ENCODE data around the gene FCHO1. TPM values are rescaled to one million over a fixed set of nuclear protein-coding genes. Genes with fewer than 3 reads are reported as not detected.

Gene FCHO1
- total and polyA plus RNA-seq, 2 experiments from 2014 or later = 18.5 to 42.3 TPM

DNA sequence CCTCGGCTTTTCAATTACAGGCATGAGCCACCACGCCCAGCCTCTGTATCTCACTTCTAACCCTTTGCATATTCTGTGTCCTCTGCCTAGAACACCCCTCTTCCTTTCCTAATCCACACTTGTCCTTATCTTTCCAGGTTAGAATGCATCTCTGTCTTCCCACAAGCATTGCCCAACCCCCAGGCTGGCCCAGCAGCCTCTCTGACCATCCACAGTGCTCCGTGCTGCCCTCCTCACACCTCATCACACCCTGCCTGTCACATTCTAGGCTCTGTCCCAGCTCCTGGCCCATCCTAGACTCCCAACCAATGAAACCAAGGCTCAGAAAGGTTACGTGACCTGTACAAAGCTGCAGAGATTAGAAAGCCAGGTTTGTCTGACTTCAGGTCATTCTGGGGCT lies 85.3 kb downstream of the FCHO1 start (continued):
- no peak for TF ChIP-seq REST (IDR thresholded peaks at IDR 0.05; ENCODE audit: unreplicated experiment)

GRCh38 chr19:17837972-17838371 lies 86.7 kb downstream of the FCHO1 start:
- no peak overlapping the region for H3K27ac ChIP-seq (ENCODE audit: low read depth)
- no peak for DNase-seq (ENCODE audit: low spot score)
- no peak overlapping the region for H3K4me3 ChIP-seq
- no peaks in the 10 kb centered on the region for H3K9me3 Mint-ChIP-seq
- TF ChIP-seq ZNF331 (CRISPR knock-in tag; IDR thresholded peaks at IDR 0.05; ENCODE audit: low read depth) (no peak), EZH2phosphoT487 (IDR thresholded peaks at IDR 0.05; ENCODE audit: unreplicated experiment) (no peak), REST (IDR thresholded peaks at IDR 0.05; ENCODE audit: unreplicated experiment) (no peak), CTCF (conservative IDR thresholded peaks at IDR 0.05; ENCODE audit: low read depth in 2 of 2) (no peak), POLR2AphosphoS5 (IDR thresholded peaks at IDR 0.05; ENCODE audit: low read depth) (no peak), CREB1 (CRISPR knock-in tag; IDR thresholded peaks at IDR 0.05; ENCODE audit: low read depth) (no peak), EZH2 (IDR thresholded peaks at IDR 0.05; ENCODE audit: low read depth, unreplicated experiment) (no peak), NANOG (IDR thresholded peaks at IDR 0.05; ENCODE audit: borderline replicate concordance) (no peak), STAT1 (IDR thresholded peaks at IDR 0.05; ENCODE audit: unreplicated experiment) (no peak)
- TF ChIP-seq, protein P1, sequence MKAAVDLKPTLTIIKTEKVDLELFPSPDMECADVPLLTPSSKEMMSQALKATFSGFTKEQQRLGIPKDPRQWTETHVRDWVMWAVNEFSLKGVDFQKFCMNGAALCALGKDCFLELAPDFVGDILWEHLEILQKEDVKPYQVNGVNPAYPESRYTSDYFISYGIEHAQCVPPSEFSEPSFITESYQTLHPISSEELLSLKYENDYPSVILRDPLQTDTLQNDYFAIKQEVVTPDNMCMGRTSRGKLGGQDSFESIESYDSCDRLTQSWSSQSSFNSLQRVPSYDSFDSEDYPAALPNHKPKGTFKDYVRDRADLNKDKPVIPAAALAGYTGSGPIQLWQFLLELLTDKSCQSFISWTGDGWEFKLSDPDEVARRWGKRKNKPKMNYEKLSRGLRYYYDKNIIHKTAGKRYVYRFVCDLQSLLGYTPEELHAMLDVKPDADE (IDR thresholded peaks at IDR 0.05) = no peak
- no peaks in the 10 kb centered on the region for H3F3A ChIP-seq (replicated peaks; ENCODE audit: low read depth)
- H4K20me1 ChIP-seq (replicated peaks; ENCODE audit: insufficient read depth) = no peaks in the 10 kb centered on the region
- H3K36me3 Mint-ChIP-seq (ENCODE audit: low read depth) = no peaks in the 10 kb centered on the region
- no peaks in the 10 kb centered on the region for H3K9me2 ChIP-seq (ENCODE audit: insufficient read depth)
- no peaks in the 10 kb centered on the region; the same call in 1 of the 2 replicates for H3K4me1 ChIP-seq (ENCODE audit: insufficient read depth)
- no peaks in the 10 kb centered on the region for H3K79me2 ChIP-seq (replicated peaks; ENCODE audit: insufficient read depth)
- H3K4me1 Mint-ChIP-seq = peaks cover 19% of the 10 kb centered on the region
- 0 out of 2 replicates have a peak, but pooled peaks cover 10% of the 10 kb centered on the region for H3K27me3 ChIP-seq (ENCODE audit: insufficient read depth)
- H3K27me3 Mint-ChIP-seq (ENCODE audit: insufficient read depth, low read depth, poor library complexity) = peaks cover 27% of the 10 kb centered on the region
- no peak overlapping the region for H2AFZ ChIP-seq
- ATAC-seq = no peak
- no peaks in the 10 kb centered on the region for H3K36me3 ChIP-seq (ENCODE audit: insufficient read depth)
- no peak overlapping the region for H3K27ac Mint-ChIP-seq
- H3K4me3 Mint-ChIP-seq = no peak overlapping the region
- H3K4me2 ChIP-seq = no peak overlapping the region

Measured in GM23338 (cell line).